GM10266 (cell line): Measurements from ENCODE around the gene COL24A1.
"Not testable (repeated sequence)": the region's sequence is repeated elsewhere in the genome, so short reads cannot be mapped to it uniquely, and the experiment has no call there.

Experiments used
- DNase-seq: peaks from one replicate; pipeline ENCODE4 v3.0.0; 2012; ENCODE audit errors: extremely low spot score
- CTCF ChIP-seq: IDR thresholded peaks from 2 replicates; pipeline ENCODE4 v1.5.1; 2012; ENCODE audit warnings: mild to moderate bottlenecking, low read depth; ENCODE audit not compliant: control insufficient read depth, insufficient read depth; ENCODE audit errors: missing control alignments

Gene COL24A1

DNA sequence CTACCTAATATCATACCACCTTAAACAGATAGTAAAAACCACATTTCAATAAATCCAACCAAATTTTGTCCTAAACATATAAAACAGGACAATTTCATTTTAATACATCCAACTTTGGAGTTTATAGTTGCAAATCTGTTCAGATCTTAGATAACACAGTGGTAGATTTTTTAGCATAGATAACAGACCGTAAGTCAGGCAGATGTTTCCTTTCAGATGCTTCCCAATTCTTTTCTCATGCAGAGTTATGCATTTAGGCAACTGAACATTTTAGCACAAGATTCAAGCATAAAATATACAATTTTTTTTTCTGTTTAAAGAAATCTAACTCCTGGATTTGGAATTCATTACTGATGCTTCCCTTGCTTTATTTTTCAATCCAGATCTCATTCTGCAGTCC lies 291.8 kb downstream of the COL24A1 start:
- DNase-seq: no peak
- TF ChIP-seq CTCF: no peak

DNA sequence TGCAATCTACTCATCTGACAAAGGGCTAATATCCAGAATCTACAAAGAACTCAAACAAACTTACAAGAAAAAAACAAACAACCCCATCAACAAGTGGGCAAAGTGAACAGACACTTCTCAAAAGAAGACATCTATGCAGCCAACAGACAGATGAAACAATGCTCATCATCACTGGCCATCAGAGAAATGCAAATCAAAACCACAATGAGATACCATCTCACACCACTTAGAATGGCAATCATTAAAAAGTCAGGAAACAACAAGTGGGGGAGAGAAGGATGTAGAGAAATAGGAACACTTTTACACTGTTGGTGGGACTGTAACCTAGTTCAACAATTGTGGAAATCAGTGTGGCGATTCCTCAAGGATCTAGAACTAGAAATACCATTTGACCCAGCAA lies 292.9 kb downstream of the COL24A1 start:
- not testable (repeated sequence) for DNase-seq

- DNase-seq: no peak
- TF ChIP-seq CTCF: no peak
Observed at GRCh38 chr1:85862456-85862855, 294.1 kb downstream of the COL24A1 start.

DNA sequence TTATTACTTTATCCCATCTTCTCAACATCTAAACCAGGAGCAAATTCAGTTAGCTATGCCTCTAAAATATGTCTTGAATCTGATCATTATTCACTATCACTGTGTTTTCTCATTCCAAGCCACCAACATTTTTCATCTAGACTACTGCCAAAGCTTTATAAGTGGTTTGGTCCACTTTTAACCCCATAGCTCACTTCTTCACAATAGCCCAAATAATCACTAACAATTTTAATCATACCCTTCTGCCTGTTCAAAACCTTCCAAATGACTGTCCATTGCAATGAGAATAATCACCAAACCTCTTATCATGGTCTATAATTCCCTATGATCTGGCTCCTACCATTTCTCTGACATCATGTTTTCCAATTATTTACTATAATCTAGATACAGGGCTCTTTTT lies 298.6 kb downstream of the COL24A1 start:
- TF ChIP-seq CTCF: no peak

GRCh38 chr1:85850238-85850637 lies 306.3 kb downstream of the COL24A1 start:
- TF ChIP-seq CTCF: no peak
- no peak for DNase-seq

More for the DNA sequence above, 298.6 kb downstream of the COL24A1 start:
- DNase-seq: no peak

DNA sequence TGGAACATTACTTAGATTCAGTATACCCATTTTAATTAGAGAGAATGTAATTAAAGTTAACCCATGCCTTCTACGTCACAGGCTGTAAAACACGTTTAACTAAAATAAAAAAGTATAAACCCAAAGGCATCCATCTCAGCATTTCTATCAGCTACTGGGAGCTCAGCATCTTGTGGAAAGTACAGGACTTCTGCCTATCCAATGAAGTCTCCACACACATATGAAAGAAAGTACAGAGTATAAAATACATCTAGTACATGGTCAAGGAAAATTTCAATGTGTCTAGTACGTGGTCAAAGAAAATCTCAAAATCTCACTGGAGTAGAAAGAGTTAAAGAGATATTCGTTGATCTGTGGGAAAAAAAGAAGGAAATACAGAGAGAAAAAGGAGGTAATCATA lies 306.9 kb downstream of the COL24A1 start:
- DNase-seq: no peak
- TF ChIP-seq CTCF: no peak

DNA sequence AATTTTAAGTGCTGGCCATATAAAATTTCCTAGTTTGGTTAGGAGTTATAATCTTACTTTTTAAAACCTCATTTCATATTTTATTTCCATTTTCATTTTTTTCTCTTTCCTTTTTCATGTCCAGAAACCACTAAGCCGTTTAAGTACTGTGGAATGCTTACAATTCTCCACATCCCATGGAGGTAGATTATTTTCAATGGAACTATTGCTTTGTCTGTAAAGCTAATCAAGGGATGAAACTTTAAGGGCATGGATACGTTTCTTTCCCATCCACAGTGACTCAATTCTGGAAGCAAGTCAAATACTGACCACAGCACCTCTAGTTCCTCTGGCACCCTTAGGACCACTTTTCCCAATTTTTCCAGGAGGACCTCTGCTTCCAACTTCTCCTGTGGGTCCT lies 309.2 kb downstream of the COL24A1 start:
- TF ChIP-seq CTCF: no peak
- DNase-seq: no peak

- DNase-seq: no peak
- TF ChIP-seq CTCF: no peak
Observed at GRCh38 chr1:85846706-85847105, 309.9 kb downstream of the COL24A1 start.
